BLaER1 treated with 17β-estradiol and CSF1 and Interleukin-3, amounts not matched to agents 10 nM and 100 nM (cell line): Measurements from ENCODE around the gene SLC13A4.
A peak's percentile ranks its signal among the peaks of the same experiment; 100 is the strongest.

Experiments
- H3K27ac ChIP-seq, 11 experiments: shearing (Covaris generic); formaldehyde crosslinking; 2 replicates each; pipeline ENCODE4 v1.8.1; 2022
- H3K27me3 ChIP-seq, 11 experiments: shearing (Covaris generic); formaldehyde crosslinking; 2 replicates each; pipeline ENCODE4 v1.8.1; 2022
- H3K36me3 ChIP-seq, 11 experiments: shearing (Covaris generic); formaldehyde crosslinking; 2 replicates each; pipeline ENCODE4 v1.8.1; 2022
- H3K4me1 ChIP-seq, 10 experiments: shearing (Covaris generic); formaldehyde crosslinking; 2 replicates each; pipeline ENCODE4 v1.8.1; 2022
- H3K4me2 ChIP-seq, 11 experiments: shearing (Covaris generic); formaldehyde crosslinking; 2 replicates each; pipeline ENCODE4 v1.8.1; 2022
- H3K4me3 ChIP-seq, 10 experiments: shearing (Covaris generic); formaldehyde crosslinking; 2 replicates each; pipeline ENCODE4 v1.8.1; 2022
- H3K9ac ChIP-seq, 11 experiments: shearing (Covaris generic); formaldehyde crosslinking; 2 replicates each; pipeline ENCODE4 v1.8.1; 2022
- H3K9me3 ChIP-seq, 11 experiments: shearing (Covaris generic); formaldehyde crosslinking; replicated peaks in 1 of 11; 2 replicates each; pipeline ENCODE4 v1.8.1; 2022
- H4K20me1 ChIP-seq, 11 experiments: shearing (Covaris generic); formaldehyde crosslinking; 2 replicates each; pipeline ENCODE4 v1.8.1; 2022
- Cebpa-rat ChIP-seq, 11 experiments: shearing (Covaris generic); IDR thresholded peaks; 2 replicates each; pipeline ENCODE4 v1.8.1; 2022

Gene SLC13A4

DNA sequence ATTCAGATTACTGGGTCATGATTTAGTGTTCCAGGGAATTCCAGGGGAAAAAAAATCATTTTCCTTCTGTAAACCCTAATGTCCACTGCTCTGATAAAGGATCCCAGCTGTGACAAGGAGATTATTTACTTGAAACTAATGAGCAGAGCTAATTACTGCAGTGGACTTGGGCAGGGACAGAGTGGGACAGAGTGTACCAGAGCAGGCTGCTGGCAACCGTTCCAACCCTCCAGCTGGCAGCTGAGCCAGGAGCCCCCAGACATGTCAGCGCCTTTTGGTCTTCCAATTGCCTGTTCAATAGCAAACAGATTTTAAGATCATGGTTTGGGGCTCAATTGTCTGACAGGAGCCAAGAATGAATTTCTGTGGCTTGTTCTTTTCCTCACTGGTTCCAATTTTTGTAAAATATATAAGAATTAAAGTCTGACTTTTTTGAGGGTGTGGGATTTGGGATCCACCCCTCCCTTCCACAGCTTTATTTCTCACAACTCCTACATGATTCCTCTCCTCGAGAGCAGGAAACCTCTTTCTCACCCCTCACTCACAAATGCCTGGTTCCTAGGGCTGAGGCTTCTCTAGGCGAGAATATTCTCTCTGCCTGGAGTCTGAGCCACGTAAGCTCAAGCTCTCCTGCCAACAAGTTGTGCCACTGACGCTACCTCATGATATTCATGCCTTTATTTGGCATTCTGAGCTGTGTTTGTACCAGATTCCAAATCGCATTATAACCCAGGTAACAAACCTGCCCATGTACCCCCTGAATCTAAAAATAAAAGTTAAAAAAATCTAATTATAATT lies 41.2 kb upstream of the SLC13A4 start:
- Histone ChIP-seq H3K4me3 (no peak overlapping the region), H3K27me3 (no peaks in the 10 kb centered on the region), H3K4me2 (no peak overlapping the region), H4K20me1 (no peaks in the 10 kb centered on the region), H3K9me3 (no peaks in the 10 kb centered on the region), H3K4me1 (peaks cover 0 to 18% (median 11%) of the 10 kb centered on the region in 10 experiments; a peak in 15 of 20 replicates), H3K9ac (no peak overlapping the region), H3K36me3 (no peaks in the 10 kb centered on the region), H3K27ac (no peak overlapping the region)
- no peak for TF ChIP-seq Cebpa-rat (IDR thresholded peaks at IDR 0.05)

- no peak overlapping the region for H3K4me3 ChIP-seq
Measured at GRCh38 chr7:135768467-135768866, 40.5 kb upstream of the SLC13A4 start.

DNA sequence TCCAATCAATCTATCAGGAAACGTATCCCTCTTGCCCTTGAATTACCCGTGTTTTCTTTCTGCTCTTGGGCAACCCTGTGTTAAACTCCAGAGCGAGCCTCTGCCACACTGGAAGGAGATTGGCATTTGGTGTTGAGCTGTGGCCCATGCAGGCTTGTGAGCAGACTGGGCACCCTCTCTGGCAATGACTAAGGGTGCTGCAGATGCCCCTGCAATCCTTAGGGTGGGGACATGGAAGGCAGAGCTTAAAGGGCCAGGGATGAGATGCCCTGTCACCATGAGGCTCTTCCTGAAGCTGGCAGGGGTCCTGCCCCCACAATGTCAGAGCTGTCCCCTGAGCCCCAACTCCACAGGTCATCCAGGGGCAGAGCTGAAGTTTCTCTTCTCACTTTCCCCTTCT lies 40.1 kb upstream of the SLC13A4 start:
- H3K27ac ChIP-seq, result no peak overlapping the region
- no peaks in the 10 kb centered on the region for H3K27me3 ChIP-seq
- H3K9ac ChIP-seq, result no peak overlapping the region
- H3K4me1 ChIP-seq, result peaks cover 0 to 18% (median 11%) of the 10 kb centered on the region in 10 experiments; a peak in 15 of 20 replicates
- no peaks in the 10 kb centered on the region for H3K9me3 ChIP-seq
- H3K36me3 ChIP-seq, result no peaks in the 10 kb centered on the region
- H3K4me2 ChIP-seq, result no peak overlapping the region
- no peak for TF ChIP-seq Cebpa-rat (IDR thresholded peaks at IDR 0.05)
- H4K20me1 ChIP-seq, result no peaks in the 10 kb centered on the region
- no peak overlapping the region for H3K4me3 ChIP-seq

More at GRCh38 chr7:135768467-135768866, 40.5 kb upstream of the SLC13A4 start:
- no peak overlapping the region for H3K4me2 ChIP-seq
- no peak for TF ChIP-seq Cebpa-rat (IDR thresholded peaks at IDR 0.05)
- peaks cover 0 to 18% (median 11%) of the 10 kb centered on the region in 10 experiments; a peak in 15 of 20 replicates for H3K4me1 ChIP-seq
- H3K27ac ChIP-seq, result no peak overlapping the region
- no peaks in the 10 kb centered on the region for H4K20me1 ChIP-seq
- H3K27me3 ChIP-seq, result no peaks in the 10 kb centered on the region
- H3K36me3 ChIP-seq, result no peaks in the 10 kb centered on the region
- no peak overlapping the region for H3K9ac ChIP-seq
- no peaks in the 10 kb centered on the region for H3K9me3 ChIP-seq

GRCh38 chr7:135763261-135763660 lies 35.3 kb upstream of the SLC13A4 start:
- Histone ChIP-seq H3K9ac (no peak overlapping the region), H3K4me2 (no peak overlapping the region), H3K27me3 (no peaks in the 10 kb centered on the region), H3K27ac (no peak overlapping the region), H4K20me1 (no peaks in the 10 kb centered on the region), H3K36me3 (no peaks in the 10 kb centered on the region), H3K4me3 (no peak overlapping the region), H3K4me1 (peaks cover 12 to 22% (median 18%) of the 10 kb centered on the region in 10 experiments), H3K9me3 (0 out of 22 replicates have a peak, but pooled peaks cover 0 to 8% (median 0%) of the 10 kb centered on the region in 11 experiments)
- TF ChIP-seq Cebpa-rat (IDR thresholded peaks at IDR 0.05), result no peak

DNA sequence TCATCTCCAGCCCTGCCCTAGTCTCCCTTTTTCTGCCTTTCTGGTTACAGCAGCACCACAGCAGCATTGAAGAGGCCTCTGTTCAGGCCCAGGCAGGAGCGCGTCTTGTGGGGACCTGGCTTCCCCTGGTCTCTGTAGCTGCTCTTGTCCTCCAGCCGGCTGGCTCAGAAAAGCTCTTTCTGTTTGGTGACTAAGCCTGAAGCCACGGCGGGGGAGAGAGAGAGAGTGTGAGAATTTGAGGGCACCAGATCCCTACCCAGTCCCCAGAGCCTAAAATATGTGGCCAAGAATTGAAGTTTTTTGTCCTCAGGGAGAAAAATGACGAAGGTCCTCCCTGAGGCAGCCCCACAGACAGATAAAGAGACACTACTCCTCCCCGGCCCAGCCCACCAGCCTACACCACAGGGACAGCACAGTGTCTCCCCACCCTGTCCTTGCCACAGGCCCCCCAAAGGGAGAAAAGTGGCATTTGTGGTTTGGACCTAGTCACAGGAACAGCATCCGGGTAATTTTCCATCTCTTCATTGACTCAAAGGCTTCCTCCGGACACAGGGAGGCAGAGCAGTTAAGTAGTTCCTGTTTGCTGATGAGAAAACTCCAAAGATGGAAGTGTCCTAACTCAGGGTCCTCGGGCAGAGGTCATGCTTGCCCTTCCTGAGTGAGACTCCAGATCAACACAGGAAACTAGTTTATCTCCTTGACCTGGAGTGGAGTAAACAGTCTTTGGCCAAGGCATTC lies 33.9 kb upstream of the SLC13A4 start:
- no peaks in the 10 kb centered on the region for H3K36me3 ChIP-seq
- TF ChIP-seq Cebpa-rat (IDR thresholded peaks at IDR 0.05), result no peak
- H3K9ac ChIP-seq, result peak overlapping the region; percentile 12 to 73 (median 55); a peak in 19 of 22 replicates
- H3K4me1 ChIP-seq, result peaks cover 12 to 22% (median 18%) of the 10 kb centered on the region in 10 experiments
- peak overlapping the region; percentile 66 to 90 (median 84) for H3K4me2 ChIP-seq
- H3K27ac ChIP-seq, result peak overlapping the region; percentile 18 to 84 (median 63); a peak in 20 of 22 replicates
- peak overlapping the region in 4 of 10 experiments; percentile 4 to 39 (median 33); a peak in 5 of 20 replicates for H3K4me3 ChIP-seq
- H3K9me3 ChIP-seq, result peaks cover 0 to 8% (median 0%) of the 10 kb centered on the region in 11 experiments; a peak in 3 of 22 replicates
- no peaks in the 10 kb centered on the region for H3K27me3 ChIP-seq
- H4K20me1 ChIP-seq, result no peaks in the 10 kb centered on the region

- no peak for TF ChIP-seq Cebpa-rat (IDR thresholded peaks at IDR 0.05)
- Histone ChIP-seq H3K36me3 (no peaks in the 10 kb centered on the region), H3K4me2 (no peak overlapping the region), H4K20me1 (no peaks in the 10 kb centered on the region), H3K4me3 (no peak overlapping the region), H3K27ac (no peak overlapping the region), H3K4me1 (peaks cover 24 to 38% (median 29%) of the 10 kb centered on the region in 10 experiments), H3K27me3 (no peaks in the 10 kb centered on the region), H3K9ac (no peak overlapping the region), H3K9me3 (peaks cover 0 to 8% (median 0%) of the 10 kb centered on the region in 11 experiments; a peak in 3 of 22 replicates)
Measured at GRCh38 chr7:135759532-135759931, 31.5 kb upstream of the SLC13A4 start.

DNA sequence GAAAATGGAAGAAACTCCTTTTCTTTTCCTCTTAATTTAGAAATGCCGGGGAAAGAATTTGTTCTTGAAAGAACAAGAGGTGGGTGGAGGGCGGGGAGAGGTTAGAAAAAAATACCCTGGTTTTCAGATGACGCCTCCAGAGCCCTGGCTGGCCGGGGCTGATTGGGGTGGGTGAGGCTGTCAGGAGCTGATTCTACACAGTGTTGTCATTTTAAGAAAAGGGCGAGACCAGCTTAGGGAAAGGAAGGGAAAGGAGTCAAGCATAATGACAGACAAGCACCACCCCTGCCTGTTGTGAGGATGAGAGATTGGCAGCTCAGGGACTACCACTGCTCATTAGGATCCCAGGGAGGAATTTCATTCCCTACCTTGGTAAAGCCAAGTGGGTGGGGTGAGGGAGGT lies 30.5 kb upstream of the SLC13A4 start:
- no peak overlapping the region for H3K4me2 ChIP-seq
- H3K27ac ChIP-seq, result no peak overlapping the region
- no peaks in the 10 kb centered on the region for H4K20me1 ChIP-seq
- H3K9ac ChIP-seq, result no peak overlapping the region
- H3K4me1 ChIP-seq, result peaks cover 24 to 38% (median 29%) of the 10 kb centered on the region in 10 experiments
- no peak overlapping the region for H3K4me3 ChIP-seq
- H3K9me3 ChIP-seq, result peaks cover 0 to 8% (median 0%) of the 10 kb centered on the region in 11 experiments; a peak in 3 of 22 replicates
- H3K27me3 ChIP-seq, result no peaks in the 10 kb centered on the region
- no peak for TF ChIP-seq Cebpa-rat (IDR thresholded peaks at IDR 0.05)
- no peaks in the 10 kb centered on the region for H3K36me3 ChIP-seq

- no peak overlapping the region for H3K4me2 ChIP-seq
- TF ChIP-seq Cebpa-rat (IDR thresholded peaks at IDR 0.05), result no peak
Measured at GRCh38 chr7:135757719-135758411, 29.9 kb upstream of the SLC13A4 start.

More at GRCh38 chr7:135757719-135758411, 29.9 kb upstream of the SLC13A4 start:
- no peaks in the 10 kb centered on the region for H3K27me3 ChIP-seq
- no peak overlapping the region for H3K9ac ChIP-seq
- no peaks in the 10 kb centered on the region for H3K36me3 ChIP-seq
- H3K9me3 ChIP-seq, result peaks cover 0 to 8% (median 0%) of the 10 kb centered on the region in 11 experiments; a peak in 3 of 22 replicates
- H4K20me1 ChIP-seq, result no peaks in the 10 kb centered on the region
- H3K27ac ChIP-seq, result no peak overlapping the region
- H3K4me1 ChIP-seq, result peaks cover 24 to 38% (median 29%) of the 10 kb centered on the region in 10 experiments
- no peak overlapping the region for H3K4me3 ChIP-seq
